ENCODE data around the gene SHE.

Gene SHE

GRCh38 chr1:154529308-154529707 lies 27.1 kb upstream of the SHE start:
- TF ChIP-seq CTCF (conservative IDR thresholded peaks at IDR 0.05; ENCODE audit: low read length) (no peak), EZH2phosphoT487 (IDR thresholded peaks at IDR 0.05; ENCODE audit: borderline replicate concordance) (no peak)

GRCh38 chr1:154527192-154527591 lies 25.0 kb upstream of the SHE start:
- no peak for TF ChIP-seq EZH2phosphoT487 (IDR thresholded peaks at IDR 0.05; ENCODE audit: borderline replicate concordance)
- TF ChIP-seq CTCF (conservative IDR thresholded peaks at IDR 0.05; ENCODE audit: low read length), result no peak
- H3K9me2 ChIP-seq (replicated peaks; ENCODE audit: low read depth, low read length), result no peaks in the 10 kb centered on the region

More at GRCh38 chr1:154529308-154529707, 27.1 kb upstream of the SHE start:
- H3K9me3 ChIP-seq (ENCODE audit: insufficient read depth, low read depth, low read length), result no peaks in the 10 kb centered on the region
- H3K27me3 ChIP-seq (ENCODE audit: insufficient read depth, low read length, poor library complexity, severe bottlenecking), result no peaks in the 10 kb centered on the region
- H3K4me2 ChIP-seq (ENCODE audit: low read depth, low read length, poor library complexity, severe bottlenecking), result no peak overlapping the region
- no peaks in the 10 kb centered on the region for H3K4me1 ChIP-seq (ENCODE audit: insufficient read depth, low read length, poor library complexity, severe bottlenecking)
- H4K20me1 ChIP-seq (ENCODE audit: insufficient read depth, low read length, poor library complexity, severe bottlenecking), result no peaks in the 10 kb centered on the region
- no peak overlapping the region for H2AFZ ChIP-seq (ENCODE audit: low read length)
- no peaks in the 10 kb centered on the region for H3F3A ChIP-seq (ENCODE audit: low read depth)
- H3K9me2 ChIP-seq (replicated peaks; ENCODE audit: low read depth, low read length), result no peaks in the 10 kb centered on the region
- H3K79me2 ChIP-seq (ENCODE audit: insufficient read depth, low read length), result no peaks in the 10 kb centered on the region
- no peak overlapping the region for H3K4me3 ChIP-seq (ENCODE audit: low read length, poor library complexity, severe bottlenecking)
- H3K9ac ChIP-seq (ENCODE audit: low read depth, low read length, poor library complexity, severe bottlenecking), result no peak overlapping the region
- no peaks in the 10 kb centered on the region for H3K36me3 ChIP-seq (ENCODE audit: insufficient read depth, low read length)

GRCh38 chr1:154524881-154525280 lies 22.7 kb upstream of the SHE start:
- no peaks in the 10 kb centered on the region for H3K36me3 ChIP-seq (ENCODE audit: insufficient read depth, low read length)
- no peaks in the 10 kb centered on the region for H3K9me2 ChIP-seq (replicated peaks; ENCODE audit: low read depth, low read length)
- no peaks in the 10 kb centered on the region for H3K9me3 ChIP-seq (ENCODE audit: insufficient read depth, low read depth, low read length)
- no peaks in the 10 kb centered on the region for H3F3A ChIP-seq (ENCODE audit: low read depth)
- H4K20me1 ChIP-seq (ENCODE audit: insufficient read depth, low read length, poor library complexity, severe bottlenecking), result no peaks in the 10 kb centered on the region
- H3K9ac ChIP-seq (ENCODE audit: low read depth, low read length, poor library complexity, severe bottlenecking), result no peak overlapping the region
- no peaks in the 10 kb centered on the region for H3K79me2 ChIP-seq (ENCODE audit: insufficient read depth, low read length)
- H3K4me2 ChIP-seq (ENCODE audit: low read depth, low read length, poor library complexity, severe bottlenecking), result no peak overlapping the region
- H3K4me3 ChIP-seq (ENCODE audit: low read length, poor library complexity, severe bottlenecking), result no peak overlapping the region
- no peaks in the 10 kb centered on the region for H3K27me3 ChIP-seq (ENCODE audit: insufficient read depth, low read length, poor library complexity, severe bottlenecking)
- no peaks in the 10 kb centered on the region for H3K4me1 ChIP-seq (ENCODE audit: insufficient read depth, low read length, poor library complexity, severe bottlenecking)
- no peak overlapping the region for H2AFZ ChIP-seq (ENCODE audit: low read length)
- TF ChIP-seq CTCF (conservative IDR thresholded peaks at IDR 0.05; ENCODE audit: low read length) (no peak), EZH2phosphoT487 (IDR thresholded peaks at IDR 0.05; ENCODE audit: borderline replicate concordance) (no peak)

More at GRCh38 chr1:154527192-154527591, 25.0 kb upstream of the SHE start:
- no peaks in the 10 kb centered on the region for H4K20me1 ChIP-seq (ENCODE audit: insufficient read depth, low read length, poor library complexity, severe bottlenecking)
- H3F3A ChIP-seq (ENCODE audit: low read depth), result no peaks in the 10 kb centered on the region
- no peak overlapping the region for H3K4me2 ChIP-seq (ENCODE audit: low read depth, low read length, poor library complexity, severe bottlenecking)
- no peaks in the 10 kb centered on the region for H3K9me3 ChIP-seq (ENCODE audit: insufficient read depth, low read depth, low read length)
- H2AFZ ChIP-seq (ENCODE audit: low read length), result no peak overlapping the region
- no peaks in the 10 kb centered on the region for H3K27me3 ChIP-seq (ENCODE audit: insufficient read depth, low read length, poor library complexity, severe bottlenecking)
- no peaks in the 10 kb centered on the region for H3K79me2 ChIP-seq (ENCODE audit: insufficient read depth, low read length)
- no peak overlapping the region for H3K4me3 ChIP-seq (ENCODE audit: low read length, poor library complexity, severe bottlenecking)
- H3K36me3 ChIP-seq (ENCODE audit: insufficient read depth, low read length), result no peaks in the 10 kb centered on the region
- no peak overlapping the region for H3K9ac ChIP-seq (ENCODE audit: low read depth, low read length, poor library complexity, severe bottlenecking)
- no peaks in the 10 kb centered on the region for H3K4me1 ChIP-seq (ENCODE audit: insufficient read depth, low read length, poor library complexity, severe bottlenecking)

Data from Loucy (cell line).